ENCODE results near the gene PIGU. TPM values are rescaled to one million over a fixed set of nuclear protein-coding genes. Genes with fewer than 3 reads are reported as not detected.

The PIGU gene
- total RNA-seq, 1 donor from 2014 or later: 19.8 TPM

DNA sequence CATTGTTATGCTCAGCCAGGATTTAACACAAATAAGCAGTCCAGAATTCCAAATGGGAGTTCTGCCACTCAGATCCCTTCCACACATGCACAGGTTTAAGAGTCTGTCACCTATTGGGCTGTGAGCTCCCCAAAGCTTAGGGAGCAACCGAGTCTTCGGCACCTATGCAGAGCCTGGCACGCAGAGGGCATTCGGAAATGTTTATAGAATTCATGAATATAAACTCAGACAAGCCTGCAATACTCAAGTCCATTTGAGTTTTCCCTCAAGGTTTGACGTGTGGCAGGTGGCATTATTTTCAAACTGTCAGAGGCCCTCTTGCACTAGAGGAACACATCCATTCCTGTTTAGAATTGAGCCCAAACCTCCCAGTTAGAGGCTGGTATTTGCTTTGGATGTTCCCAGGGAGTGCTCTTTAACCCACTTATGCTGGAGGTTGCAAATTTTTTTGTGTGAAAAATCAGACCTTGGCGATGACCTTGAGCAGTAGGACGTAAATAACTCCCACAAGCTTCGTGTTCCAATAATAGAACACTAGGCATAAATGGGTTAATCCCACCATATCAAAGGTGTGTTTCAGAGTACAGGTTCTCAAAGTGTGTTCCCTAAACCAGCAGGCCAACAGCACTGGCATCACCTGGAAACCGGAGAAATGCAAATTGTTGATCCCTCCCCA is 90.3 kb downstream of the PIGU start:
- Mint-ChIP-seq H3K9me3 (ENCODE audit: low read depth) (no peaks in the 10 kb centered on the region), H3K36me3 (ENCODE audit: low read depth) (peaks cover 2% of the 10 kb centered on the region), H3K4me3 (ENCODE audit: unreplicated experiment) (no peak overlapping the region), H3K27ac (ENCODE audit: unreplicated experiment) (no peak overlapping the region), H3K27me3 (ENCODE audit: low read depth) (no peaks in the 10 kb centered on the region), H3K4me1 (ENCODE audit: low read depth) (peaks cover 7% of the 10 kb centered on the region)
- DNase-seq (ENCODE audit: low spot score): no peak
- TF ChIP-seq, protein P1, sequence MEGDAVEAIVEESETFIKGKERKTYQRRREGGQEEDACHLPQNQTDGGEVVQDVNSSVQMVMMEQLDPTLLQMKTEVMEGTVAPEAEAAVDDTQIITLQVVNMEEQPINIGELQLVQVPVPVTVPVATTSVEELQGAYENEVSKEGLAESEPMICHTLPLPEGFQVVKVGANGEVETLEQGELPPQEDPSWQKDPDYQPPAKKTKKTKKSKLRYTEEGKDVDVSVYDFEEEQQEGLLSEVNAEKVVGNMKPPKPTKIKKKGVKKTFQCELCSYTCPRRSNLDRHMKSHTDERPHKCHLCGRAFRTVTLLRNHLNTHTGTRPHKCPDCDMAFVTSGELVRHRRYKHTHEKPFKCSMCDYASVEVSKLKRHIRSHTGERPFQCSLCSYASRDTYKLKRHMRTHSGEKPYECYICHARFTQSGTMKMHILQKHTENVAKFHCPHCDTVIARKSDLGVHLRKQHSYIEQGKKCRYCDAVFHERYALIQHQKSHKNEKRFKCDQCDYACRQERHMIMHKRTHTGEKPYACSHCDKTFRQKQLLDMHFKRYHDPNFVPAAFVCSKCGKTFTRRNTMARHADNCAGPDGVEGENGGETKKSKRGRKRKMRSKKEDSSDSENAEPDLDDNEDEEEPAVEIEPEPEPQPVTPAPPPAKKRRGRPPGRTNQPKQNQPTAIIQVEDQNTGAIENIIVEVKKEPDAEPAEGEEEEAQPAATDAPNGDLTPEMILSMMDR (IDR thresholded peaks at IDR 0.05): no peak

DNA sequence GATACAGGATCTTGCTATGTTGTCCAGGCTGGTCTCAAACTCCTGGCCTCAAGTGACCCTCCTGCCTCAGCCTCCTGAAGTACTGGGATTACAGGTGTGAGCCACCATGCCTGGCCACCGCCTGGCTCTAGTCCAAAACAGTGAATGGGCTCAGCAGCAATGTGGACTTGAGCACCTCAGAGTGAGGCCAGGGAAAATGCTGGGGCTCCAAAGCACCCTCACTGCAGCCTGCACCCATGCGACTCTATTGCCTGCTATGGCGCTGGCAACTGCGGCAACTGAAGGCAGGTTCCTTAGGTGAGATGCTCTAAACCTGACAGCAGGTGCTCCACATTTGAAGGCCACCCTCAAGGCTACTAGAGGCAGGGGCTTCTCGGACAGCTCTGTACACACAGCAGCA is 91.9 kb downstream of the PIGU start:
- Mint-ChIP-seq H3K4me3 (ENCODE audit: unreplicated experiment) (no peak overlapping the region), H3K9me3 (ENCODE audit: low read depth) (no peaks in the 10 kb centered on the region), H3K27ac (ENCODE audit: unreplicated experiment) (no peak overlapping the region), H3K4me1 (ENCODE audit: low read depth) (peaks cover 11% of the 10 kb centered on the region), H3K36me3 (ENCODE audit: low read depth) (peaks cover 4% of the 10 kb centered on the region), H3K27me3 (ENCODE audit: low read depth) (no peaks in the 10 kb centered on the region)
- TF ChIP-seq, protein P1 (IDR thresholded peaks at IDR 0.05): no peak
- no peak for DNase-seq (ENCODE audit: low spot score)

DNA sequence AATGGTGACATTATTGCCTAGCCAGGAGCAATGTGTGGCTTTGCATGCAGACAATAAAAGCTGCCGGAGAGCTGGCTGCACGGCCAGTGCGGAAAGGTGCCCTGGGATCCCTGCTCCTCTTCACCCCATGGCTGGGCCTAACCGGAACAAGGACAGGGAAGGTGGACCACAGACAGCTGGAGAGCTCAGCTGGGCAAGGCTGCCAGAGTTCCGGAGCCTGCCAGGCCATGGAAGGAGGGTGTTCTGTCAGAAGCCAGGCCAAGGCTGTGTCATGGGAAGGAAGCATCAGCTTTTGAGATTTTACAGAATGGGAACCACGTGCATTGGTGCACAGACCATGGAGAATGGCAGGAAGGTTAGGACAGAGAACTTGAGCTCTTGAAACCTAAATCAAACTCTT is 93.3 kb downstream of the PIGU start:
- no peak overlapping the region for H3K27ac Mint-ChIP-seq (ENCODE audit: unreplicated experiment)
- peaks cover 21% of the 10 kb centered on the region for H3K4me1 Mint-ChIP-seq (ENCODE audit: low read depth)
- H3K4me3 Mint-ChIP-seq (ENCODE audit: unreplicated experiment): no peak overlapping the region
- H3K36me3 Mint-ChIP-seq (ENCODE audit: low read depth): peaks cover 4% of the 10 kb centered on the region
- H3K9me3 Mint-ChIP-seq (ENCODE audit: low read depth): no peaks in the 10 kb centered on the region
- DNase-seq (ENCODE audit: low spot score): no peak
- H3K27me3 Mint-ChIP-seq (ENCODE audit: low read depth): no peaks in the 10 kb centered on the region
- TF ChIP-seq, protein P1 (IDR thresholded peaks at IDR 0.05): no peak

DNA sequence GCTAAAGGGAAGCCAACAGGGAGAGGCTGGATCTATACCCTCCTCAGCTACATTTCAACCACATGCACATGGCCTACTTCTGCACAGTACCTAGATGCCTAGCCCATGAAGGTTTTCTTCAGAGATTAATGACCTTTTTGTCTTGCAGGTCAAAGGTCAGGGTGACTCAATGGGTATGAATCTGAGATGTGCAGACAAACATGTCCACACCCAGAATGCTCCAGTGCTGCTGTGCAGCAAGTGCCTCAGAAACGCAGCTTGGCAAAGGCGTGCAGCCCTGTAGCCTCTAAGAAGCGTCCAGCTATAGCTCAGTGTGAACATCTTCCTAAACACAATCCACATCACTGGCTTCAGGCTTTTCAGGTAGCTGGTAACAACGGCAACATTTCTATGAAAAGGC is 94.0 kb downstream of the PIGU start:
- TF ChIP-seq, protein P1 (IDR thresholded peaks at IDR 0.05): no peak
- Mint-ChIP-seq H3K27ac (ENCODE audit: unreplicated experiment) (no peak overlapping the region), H3K4me3 (ENCODE audit: unreplicated experiment) (no peak overlapping the region), H3K9me3 (ENCODE audit: low read depth) (no peaks in the 10 kb centered on the region), H3K27me3 (ENCODE audit: low read depth) (no peaks in the 10 kb centered on the region), H3K4me1 (ENCODE audit: low read depth) (peaks cover 24% of the 10 kb centered on the region), H3K36me3 (ENCODE audit: low read depth) (peaks cover 4% of the 10 kb centered on the region)
- no peak for DNase-seq (ENCODE audit: low spot score)

DNA sequence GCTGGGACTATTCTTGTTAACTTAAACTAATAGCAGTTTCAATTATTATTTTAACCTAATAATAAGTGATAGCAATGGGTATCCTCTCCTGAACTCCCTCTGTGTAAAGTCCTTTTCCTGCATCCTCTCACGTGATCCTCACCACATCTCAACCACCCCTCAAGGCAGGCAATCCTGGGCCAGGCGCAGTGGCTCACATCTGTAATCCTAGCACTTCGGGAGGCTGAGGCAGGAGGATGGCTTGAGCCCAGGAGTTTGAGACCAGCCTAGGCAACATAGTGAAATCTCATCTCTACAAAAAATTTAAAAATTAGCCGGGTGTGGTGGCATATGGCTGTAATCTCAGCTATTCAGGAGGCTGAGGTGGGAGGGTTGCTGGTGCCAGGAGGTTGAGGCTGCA is 94.7 kb downstream of the PIGU start:
- peaks cover 4% of the 10 kb centered on the region for H3K36me3 Mint-ChIP-seq (ENCODE audit: low read depth)
- H3K4me3 Mint-ChIP-seq (ENCODE audit: unreplicated experiment): no peak overlapping the region
- peak overlapping the region; percentile 80 for H3K27ac Mint-ChIP-seq (ENCODE audit: unreplicated experiment)
- no peaks in the 10 kb centered on the region for H3K9me3 Mint-ChIP-seq (ENCODE audit: low read depth)
- TF ChIP-seq, protein P1 (IDR thresholded peaks at IDR 0.05): no peak
- H3K4me1 Mint-ChIP-seq (ENCODE audit: low read depth): peaks cover 24% of the 10 kb centered on the region
- no peak for DNase-seq (ENCODE audit: low spot score)
- no peaks in the 10 kb centered on the region for H3K27me3 Mint-ChIP-seq (ENCODE audit: low read depth)
